HT-29 (cell line): ENCODE measurements around the gene CCDC12. TPM values are rescaled to one million over a fixed set of nuclear protein-coding genes. Genes with fewer than 3 reads are reported as not detected.

Experiments
- DNase-seq: peaks from one replicate; pipeline ENCODE4 v3.0.0-alpha.2; 2015; ENCODE audit warnings: low spot score
- total RNA-seq: library from RNA; depleted of rRNA; stranded (reverse); fragments of >200 nt; shearing (Covaris generic); gene quantifications from 2 replicates; pipeline ENCODE4 v1.2.3, GENCODE V29; 2014

Gene CCDC12
- total RNA-seq, 1 experiment from 2014 or later = 39.4 TPM

- no peak for DNase-seq
These were observed 20.3 kb upstream of the CCDC12 start for GRCh38 chr3:46996689-46997452.

GRCh38 chr3:46995901-46996562 is 19.5 kb upstream of the CCDC12 start:
- no peak for DNase-seq

GRCh38 chr3:46994801-46995731 is 18.5 kb upstream of the CCDC12 start:
- DNase-seq = no peak

- no peak for DNase-seq
These were observed 17.4 kb upstream of the CCDC12 start for GRCh38 chr3:46993986-46994385.

GRCh38 chr3:46993292-46993691 is 16.7 kb upstream of the CCDC12 start:
- DNase-seq = no peak

- no peak for DNase-seq
These were observed 15.7 kb upstream of the CCDC12 start for GRCh38 chr3:46992231-46992630.

GRCh38 chr3:46991406-46992165 is 15.0 kb upstream of the CCDC12 start:
- DNase-seq = no peak

- no peak for DNase-seq
These were observed 14.2 kb upstream of the CCDC12 start for GRCh38 chr3:46990573-46991374.

GRCh38 chr3:46989146-46989810 is 12.7 kb upstream of the CCDC12 start:
- DNase-seq = no peak

- no peak for DNase-seq
These were observed 12.1 kb upstream of the CCDC12 start for GRCh38 chr3:46988616-46989015.

GRCh38 chr3:46987743-46988401 is 11.3 kb upstream of the CCDC12 start:
- DNase-seq = peak; percentile 78

GRCh38 chr3:46987319-46987742 is 10.8 kb upstream of the CCDC12 start:
- no peak for DNase-seq

GRCh38 chr3:46986782-46987310 is 10.3 kb upstream of the CCDC12 start:
- DNase-seq = no peak

- no peak for DNase-seq
These were observed 9.6 kb upstream of the CCDC12 start for GRCh38 chr3:46986055-46986730.

GRCh38 chr3:46985588-46985987 is 9.0 kb upstream of the CCDC12 start:
- no peak for DNase-seq

GRCh38 chr3:46984591-46985459 is 8.3 kb upstream of the CCDC12 start:
- no peak for DNase-seq

- no peak for DNase-seq
These were observed 6.0 kb upstream of the CCDC12 start for GRCh38 chr3:46982546-46982945.
